Measurements from ENCODE around the gene DUSP22.

DUSP22 gene

DNA sequence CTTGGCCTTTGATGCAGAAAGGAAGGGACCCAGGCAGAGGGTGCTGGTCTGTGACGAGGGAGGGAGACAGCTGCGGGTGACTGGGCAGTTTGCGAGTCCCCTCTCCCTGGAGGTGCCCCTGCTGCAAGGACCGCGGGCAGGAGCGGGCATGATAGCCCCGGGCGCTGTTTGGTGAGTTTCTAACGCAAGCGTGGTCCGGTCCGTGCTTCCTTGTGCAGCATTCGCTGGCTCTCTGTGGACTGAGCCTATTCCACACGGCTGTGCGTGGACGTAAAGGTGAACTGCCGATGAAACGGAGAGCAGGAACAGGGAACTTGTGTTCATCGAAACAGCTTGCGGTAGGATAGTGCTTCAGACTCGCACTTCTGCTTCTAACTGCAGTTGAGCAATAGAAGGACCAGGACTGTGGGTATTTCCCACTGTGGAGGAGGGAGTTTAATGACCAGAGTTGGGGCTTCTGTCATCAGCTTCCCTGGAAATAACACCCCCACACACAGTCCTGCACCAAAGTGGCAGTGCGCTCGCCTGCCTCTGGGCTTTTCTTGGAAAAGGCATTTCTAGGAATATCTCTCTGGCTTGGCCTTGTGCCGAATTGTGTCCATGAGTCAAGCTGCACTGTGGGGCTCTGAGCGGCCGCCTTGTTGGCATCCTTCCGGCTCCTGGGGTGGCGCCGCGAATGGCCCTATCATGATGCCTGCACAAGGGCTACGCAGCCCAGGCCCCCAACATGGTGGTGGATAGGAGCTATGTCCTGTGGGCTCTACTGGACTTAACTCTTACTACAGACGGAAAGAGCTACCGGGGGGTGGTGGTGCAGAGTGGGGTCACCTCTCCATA is 48.9 kb downstream of the DUSP22 start:
- no peak for DNase-seq

DNA sequence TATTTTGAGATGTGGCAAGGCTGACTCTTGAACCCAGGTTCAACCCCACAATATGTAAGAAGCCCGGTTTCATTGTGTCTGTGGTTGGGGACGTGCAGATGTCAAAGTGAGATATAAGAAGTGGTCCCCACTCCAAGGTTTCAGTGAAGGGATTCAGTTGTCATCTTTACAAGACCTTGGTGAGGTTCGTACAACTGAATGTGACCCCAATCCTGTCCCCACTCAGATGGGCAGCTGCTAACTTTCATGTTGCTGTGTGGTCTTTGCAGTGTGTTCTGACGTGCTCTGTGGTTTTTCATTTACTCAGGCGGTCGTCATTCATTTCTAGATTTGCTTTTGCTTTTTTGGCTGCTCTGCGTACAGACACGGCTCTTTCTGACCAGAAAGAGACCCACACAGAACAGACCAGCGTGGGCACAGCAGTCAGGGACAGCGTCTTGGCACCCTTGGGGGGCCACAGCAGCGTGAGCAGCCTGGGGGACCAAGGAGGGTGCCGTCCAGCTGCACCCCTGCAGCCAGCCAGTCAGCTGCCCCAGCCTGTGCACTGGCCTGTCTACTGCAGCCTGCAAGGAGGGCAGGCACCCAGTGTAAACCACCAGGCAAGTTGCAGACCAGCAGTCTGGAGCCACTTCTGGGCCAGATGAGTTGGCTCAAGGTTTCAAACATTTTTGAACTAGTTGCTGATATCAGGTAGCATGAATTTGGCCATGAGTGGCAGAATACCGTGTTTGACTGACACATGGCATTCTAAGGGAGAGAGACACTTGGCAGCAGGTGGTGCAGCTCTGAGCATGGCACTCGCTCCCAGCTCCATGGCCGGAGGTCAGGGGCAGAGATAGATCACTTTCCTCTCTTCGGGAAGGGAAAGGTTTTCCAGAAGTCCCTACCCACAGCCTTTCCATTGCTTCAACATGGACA is 49.9 kb downstream of the DUSP22 start:
- no peak for DNase-seq

DNA sequence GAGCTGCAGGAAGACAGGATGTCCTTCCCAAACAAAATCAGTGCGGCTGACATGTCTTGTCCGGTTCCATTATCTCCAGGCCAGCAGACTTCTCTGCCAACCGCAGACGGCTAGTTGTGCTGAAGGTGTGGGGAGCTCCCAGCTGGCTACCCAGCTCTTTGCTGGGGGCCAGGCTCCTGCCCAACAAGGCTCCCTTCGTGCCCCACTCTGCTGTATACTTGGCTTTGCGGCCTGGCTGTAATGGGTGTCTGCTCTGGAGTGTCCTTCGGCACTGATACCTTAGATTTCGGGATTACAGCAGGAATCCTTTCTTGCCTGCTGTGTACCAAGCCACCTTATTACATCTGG is 50.5 kb downstream of the DUSP22 start:
- DNase-seq: no peak

DNA sequence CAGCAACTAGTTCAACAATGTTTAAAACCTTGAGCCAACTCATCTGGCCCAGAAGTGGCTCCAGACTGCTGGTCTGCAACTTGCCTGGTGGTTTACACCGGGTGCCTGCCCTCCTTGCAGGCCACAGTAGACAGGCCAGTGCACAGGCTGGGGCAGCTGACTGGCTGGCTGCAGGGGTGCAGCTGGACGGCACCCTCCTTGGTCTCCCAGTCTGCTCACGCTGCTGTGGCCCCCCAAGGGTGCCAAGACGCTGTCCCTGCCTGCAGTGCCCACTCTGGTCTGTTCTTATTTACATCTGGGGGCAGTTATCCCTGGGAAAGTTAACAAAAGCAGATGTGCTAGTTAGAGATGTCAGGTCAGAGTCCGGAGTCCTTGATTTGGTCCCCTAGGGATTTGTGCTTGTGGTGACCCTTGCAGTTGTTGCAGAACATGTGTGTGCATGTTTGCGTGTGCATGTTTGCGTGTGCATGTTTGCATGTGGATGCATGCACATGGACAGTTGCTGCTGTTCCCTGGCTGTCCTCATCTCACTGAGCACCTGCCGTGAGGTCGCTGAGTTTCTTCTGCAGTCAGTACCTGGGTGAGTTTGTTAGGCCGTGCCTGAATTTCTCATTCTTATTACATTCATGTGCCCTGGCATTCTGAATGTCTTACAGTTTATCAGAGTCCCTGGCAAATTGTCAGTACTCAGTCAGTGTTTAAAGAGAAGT is 51.1 kb downstream of the DUSP22 start:
- DNase-seq: no peak

DNA sequence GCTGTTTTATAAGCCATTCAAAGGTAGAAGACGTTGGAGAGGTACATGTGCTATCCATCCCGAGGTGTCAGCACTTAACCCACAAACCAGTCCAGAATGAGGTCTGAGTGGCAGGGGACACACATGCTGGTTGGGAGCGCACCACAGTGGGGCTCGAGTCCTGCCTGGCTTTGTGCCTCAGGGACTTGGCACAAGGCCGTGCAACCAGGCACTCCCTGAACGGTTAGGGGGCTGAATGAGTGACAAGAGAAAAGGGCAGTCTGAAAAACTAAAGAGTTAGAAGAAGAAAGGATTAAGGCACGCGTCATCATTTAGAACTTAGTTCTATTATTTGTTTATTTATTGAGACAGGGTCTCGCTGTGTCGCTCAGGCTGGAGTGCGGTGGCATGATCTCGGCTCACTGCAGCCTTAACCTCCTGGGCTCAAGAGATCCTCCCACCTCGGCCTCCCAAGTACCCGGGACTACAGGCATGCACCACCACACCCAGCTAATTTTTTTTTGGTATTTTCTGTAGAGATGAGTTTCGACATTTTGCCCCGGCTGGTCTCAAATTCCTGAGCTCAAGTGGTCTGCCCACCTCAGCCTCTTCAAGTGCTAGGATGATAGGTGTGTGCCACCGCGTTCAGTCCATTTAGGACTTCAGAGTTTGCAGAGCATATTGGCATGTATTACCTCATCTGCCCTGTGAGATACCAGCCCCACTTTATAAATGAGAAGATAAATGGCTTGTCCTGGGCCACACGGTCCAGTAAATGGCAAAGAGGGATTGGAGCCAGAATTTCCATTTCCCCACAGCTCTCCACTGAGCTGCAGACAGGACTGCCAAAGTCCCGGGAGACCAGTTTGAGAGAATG is 51.9 kb downstream of the DUSP22 start:
- DNase-seq: no peak

DNA sequence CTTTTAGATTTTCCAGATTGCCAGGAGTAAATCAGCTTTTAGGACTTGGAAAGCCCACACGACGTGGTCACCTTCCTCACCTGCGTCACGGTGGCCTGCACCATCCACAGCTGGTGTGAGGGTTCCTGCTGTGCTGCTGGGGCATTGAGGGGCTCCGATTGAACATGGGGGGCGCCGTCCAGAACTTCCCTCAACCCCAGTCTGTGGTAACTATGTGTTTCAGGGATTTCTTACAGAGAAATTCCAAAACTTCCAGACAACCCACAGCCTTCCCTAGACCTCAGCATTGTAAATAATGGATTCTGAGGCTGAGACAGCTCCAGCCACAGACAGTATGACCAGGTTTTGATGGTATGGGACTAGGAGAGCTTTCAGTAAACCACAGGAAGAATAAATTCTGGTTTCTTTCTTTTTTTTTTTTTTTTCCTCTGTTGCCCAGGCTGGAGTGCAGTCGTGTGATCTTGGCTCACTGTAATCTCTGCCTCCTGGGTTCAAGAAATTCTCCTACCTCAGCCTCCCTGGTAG is 52.6 kb downstream of the DUSP22 start:
- DNase-seq: no peak

DNA sequence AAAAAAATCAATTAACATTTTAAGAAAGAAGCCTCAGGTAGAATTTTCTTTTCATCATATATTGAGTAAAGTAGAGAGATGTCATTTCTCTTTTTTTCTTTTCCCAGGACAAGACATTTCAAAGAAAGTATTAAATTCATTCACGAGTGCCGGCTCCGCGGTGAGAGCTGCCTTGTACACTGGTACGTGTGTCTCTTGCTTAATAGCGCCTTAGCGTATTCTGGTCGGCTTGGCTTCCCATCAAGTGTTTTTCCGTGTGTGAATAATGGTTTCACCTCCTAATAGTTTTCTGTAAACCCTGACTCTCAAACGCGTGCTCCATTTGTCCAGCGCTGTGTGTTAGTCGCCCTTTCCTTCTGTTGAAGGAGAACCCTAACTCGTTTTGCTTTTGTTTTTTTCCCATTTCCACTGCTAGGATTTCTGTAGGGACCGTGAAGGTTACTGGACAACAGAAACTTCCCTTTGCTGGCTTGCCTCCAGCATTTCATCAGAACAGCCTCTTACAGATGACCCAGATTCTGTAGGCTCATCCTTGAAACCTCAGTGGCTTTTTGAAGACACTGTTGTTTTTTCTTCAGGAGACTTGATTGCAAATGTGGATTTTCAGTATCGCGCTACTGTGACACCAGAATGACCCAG is 53.6 kb downstream of the DUSP22 start:
- no peak for DNase-seq

DNA sequence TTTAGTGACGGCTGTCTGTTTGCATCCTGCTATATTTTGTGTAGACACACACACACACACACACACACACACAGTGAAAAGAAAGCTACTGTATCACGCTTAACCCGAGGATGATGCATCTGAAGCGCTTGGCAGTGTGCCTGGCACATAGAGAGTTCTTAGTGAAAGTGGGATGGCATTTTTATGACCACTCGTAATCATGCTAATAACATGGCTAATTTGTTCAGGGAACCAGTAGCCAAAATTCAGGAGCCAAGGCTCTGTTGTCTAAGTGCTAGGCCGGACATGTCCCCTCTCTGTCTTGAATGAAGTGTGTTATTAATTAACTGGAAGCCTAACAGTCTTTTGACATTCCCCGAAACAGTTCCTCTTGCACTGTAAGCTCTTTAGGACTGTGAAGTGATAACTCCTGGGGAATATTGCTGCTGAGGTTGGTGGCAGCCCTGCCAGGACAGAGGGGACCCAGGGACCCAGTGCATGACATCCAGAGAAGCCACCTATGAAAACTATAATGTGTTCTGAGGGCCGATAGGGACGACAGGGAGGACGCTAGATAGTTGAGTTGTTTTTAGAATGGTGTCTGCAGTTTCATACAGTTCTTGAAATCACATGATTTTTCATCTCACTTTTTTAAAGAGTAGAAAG is 54.2 kb downstream of the DUSP22 start:
- DNase-seq: no peak

DNA sequence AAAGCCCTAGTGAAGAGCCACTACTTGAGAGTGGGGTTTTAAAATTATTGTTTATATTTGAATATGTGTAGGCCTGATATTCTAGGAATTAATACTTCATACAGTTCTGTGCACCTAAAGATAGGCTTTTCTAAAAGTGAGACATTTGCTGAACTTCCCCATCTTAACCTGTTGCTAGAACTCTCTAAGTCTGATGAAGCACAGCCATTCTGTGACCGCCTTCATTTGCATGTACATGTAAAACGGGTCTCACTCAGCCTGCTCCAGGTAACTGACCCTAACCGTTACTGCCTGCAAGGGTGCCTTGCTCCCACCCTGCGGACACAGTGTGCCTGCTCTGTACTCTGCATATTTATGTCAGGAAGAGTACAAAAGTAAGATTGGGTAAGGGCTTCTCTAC is 54.9 kb downstream of the DUSP22 start:
- DNase-seq: no peak

DNA sequence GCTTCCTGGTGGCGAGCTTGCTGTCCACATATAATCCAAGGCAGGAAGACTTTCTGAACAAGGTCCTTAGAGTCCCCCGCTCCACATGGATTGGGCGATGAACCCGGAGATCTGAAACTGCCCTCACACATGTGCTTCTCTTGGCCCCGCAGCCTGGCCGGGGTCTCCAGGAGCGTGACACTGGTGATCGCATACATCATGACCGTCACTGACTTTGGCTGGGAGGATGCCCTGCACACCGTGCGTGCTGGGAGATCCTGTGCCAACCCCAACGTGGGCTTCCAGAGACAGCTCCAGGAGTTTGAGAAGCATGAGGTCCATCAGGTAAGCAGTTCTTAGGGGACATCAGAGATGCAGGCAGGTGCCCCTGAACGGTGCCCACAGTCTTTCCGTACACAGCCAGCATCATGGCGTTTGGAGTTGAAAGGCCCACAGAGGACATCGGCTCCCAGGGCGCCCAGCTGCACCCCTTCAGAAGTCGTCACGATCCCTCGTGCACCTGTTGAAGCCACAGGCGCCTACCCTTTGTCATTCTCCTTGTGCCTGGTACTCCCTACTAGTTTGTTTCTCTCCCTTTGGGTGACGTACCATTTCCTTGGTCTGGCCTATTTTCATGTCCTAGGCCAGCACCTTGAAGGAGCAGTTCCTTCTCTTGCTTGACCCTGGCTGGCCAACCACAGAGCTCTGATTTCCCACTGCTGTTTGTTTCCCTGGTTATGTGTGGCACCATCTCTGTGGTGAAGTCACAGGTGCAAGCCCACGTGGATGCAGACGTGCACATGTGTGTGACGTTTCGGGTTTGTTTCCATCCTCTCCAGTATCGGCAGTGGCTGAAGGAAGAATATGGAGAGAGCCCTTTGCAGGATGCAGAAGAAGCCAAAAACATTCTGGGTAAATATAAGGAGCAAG is 55.9 kb downstream of the DUSP22 start:
- DNase-seq: no peak

DNA sequence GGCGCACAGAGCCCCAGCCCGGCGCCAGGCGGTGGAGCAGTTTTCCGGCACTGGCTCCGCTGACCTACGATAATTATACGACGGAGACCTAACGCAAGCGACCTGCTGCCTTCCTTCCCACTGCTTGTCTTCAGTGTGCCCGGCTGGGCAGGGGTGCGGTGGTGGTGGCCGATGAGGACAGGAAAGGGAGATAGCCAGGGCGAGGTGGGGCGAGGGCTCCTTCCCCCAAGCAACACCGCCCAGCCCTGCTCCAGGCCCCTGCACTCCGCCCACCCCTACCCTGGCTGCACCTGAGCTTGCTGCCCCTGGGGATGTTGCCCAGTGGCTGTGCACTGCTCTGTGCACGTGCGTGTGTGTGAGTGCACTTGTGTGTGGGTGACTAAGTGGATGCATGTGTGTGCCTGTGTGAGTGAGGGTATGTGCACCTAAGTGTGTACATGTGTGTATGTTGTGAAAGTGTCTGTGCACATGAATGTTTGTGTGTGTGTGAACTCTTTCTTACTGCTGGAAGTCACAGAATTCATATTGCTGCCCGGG is 56.6 kb downstream of the DUSP22 start:
- no peak for DNase-seq

DNA sequence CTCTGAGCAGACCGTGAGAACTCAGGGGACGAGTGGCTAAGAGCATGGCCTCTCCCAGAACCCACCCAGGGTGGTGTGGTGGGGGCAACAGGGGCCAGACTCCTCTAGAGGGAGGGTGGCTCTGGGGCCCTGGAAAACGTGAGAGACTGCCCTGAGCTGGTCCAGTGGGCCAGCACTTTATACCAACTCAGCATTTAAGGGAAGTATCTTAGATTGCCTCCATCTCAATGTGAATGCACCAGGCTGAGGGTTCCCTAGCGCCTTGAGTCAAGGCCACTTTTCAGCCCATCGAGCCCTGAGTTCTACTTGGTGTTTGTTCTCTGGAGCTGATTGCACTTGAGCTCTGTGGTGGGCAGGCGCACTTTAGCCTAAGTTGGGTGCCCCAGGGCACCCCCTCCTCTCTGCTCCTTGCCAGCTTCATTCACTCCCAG is 57.2 kb downstream of the DUSP22 start:
- no peak for DNase-seq

DNA sequence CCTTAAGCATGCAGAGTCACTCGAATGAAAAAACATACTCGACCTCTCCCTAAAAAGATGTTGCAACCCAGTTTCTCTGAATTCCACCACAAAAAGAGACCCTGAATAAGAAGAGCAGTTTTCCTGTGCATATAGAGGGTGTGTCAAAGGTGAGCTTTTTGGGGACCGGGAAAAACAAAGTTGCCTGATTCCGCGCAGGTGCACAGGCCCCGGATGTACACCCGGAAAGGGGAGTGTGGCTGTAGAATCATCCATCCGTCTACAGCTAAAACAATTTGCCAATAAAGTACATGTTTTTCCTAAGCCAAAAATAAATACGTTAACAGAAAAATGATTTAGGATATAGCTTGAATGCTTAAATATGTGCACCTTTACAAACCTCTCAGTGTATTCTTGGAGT is 58.1 kb downstream of the DUSP22 start:
- no peak for DNase-seq

DNA sequence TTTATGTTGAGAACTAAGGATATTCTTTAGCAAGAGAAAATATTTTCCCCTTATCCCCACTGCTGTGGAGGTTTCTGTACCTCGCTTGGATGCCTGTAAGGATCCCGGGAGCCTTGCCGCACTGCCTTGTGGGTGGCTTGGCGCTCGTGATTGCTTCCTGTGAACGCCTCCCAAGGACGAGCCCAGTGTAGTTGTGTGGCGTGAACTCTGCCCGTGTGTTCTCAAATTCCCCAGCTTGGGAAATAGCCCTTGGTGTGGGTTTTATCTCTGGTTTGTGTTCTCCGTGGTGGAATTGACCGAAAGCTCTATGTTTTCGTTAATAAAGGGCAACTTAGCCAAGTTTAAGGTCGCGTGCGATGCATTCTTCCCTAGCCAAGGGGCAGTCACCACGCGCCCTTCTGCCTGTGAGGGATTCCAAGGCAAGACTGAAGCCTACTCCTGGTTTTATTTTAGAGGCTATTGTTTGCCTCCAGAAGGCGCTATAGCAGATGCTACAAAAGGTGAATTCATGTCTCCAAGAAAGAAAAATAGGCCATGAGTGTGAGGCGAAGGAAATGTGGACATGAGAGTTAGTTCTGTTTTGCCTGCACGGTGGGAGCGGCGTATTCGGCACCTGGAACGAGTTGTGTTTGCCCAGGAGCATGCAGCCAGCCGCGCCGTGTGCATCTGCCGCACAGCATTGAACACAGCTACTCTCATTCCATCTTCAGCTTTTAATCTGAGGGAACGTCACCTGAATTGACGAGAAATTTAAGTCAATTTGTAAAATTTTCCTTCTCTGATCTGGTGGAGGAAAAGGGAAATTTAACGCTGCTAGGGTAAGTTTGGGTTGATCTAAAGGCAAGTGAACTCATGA is 59.0 kb downstream of the DUSP22 start:
- no peak for DNase-seq

DNA sequence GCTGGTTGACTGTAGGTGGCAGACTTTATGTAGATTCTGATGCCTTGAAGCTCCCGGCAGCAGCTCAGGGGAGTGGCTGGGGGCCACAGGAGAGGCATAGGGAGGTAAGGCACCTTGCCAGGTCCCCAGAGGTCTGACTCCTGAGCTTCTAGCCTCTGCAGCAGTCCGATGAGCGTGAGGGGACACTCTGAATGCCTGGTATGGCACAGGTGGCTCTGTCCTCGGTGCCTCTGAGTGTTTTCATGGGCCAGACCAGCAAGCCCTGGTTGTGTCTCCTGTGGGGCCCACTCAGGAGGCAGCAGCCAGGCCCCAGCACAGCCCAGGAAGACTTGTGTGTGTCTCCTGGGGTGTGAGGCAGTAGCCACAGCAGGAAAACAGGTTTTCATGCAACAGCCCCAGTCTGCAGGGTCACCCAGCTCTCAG is 59.6 kb downstream of the DUSP22 start:
- DNase-seq: no peak

DNA sequence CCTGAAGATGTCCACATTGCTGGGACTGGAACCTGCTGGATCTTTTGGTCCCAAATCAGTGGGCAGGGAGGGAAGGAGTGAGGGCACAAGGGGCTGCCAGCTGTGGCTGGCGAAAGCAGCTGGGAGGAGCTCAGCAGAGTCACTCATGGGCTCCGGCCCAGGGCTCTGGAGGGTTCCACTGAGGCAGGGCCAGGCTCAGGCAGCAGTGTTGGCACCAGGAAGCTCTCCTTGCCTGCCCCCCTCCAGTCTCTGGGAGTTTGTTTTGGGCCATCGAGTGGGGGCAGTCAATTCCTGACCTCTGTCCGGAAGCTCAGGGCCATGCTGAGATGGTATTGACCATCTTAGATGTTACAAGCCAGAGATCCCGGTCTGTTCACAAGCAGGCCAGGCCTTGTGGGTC is 60.2 kb downstream of the DUSP22 start:
- DNase-seq: no peak

DNA sequence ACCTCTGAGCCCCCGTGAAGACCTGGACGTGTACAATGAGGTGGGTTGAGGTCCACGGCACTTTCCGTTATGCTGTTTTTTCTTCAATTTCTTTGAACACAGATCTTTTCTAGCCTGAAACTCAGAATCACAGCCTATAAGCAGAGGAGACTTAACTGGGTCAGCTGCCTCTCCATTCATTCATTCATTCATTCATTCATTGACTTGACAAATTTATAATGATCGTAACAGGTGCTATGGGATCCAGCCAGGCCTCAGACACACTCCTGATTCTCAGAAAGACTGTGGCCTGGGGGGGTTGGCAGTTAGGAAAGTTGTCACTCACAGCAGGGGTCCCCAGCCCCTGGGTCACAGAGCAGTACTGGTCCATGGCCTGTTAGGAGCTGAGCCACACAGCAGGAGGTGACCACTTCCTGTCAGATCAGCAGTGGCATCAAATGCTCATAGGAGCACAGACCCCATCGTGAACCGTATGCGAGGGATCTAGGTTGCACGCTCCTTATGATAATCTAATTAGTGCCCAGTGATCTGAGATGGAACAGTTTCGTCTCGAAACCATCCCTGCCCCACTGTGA is 60.7 kb downstream of the DUSP22 start:
- DNase-seq: no peak
